ENCODE results near the gene ABCA8.

ABCA8 gene

GRCh38 chr17:68987966-68988365 is 32.8 kb upstream of the ABCA8 start:
- H3K27me3 ChIP-seq (ENCODE audit: low read length), result no peaks in the 10 kb centered on the region
- no peaks in the 10 kb centered on the region for H3F3A ChIP-seq (ENCODE audit: insufficient read depth)
- H3K9me3 ChIP-seq (ENCODE audit: insufficient read depth, low read length), result no peaks in the 10 kb centered on the region

GRCh38 chr17:68981288-68981687 is 26.1 kb upstream of the ABCA8 start:
- Histone ChIP-seq H2AFZ (ENCODE audit: low read depth, low read length, severe bottlenecking) (no peak overlapping the region), H3K79me2 (ENCODE audit: insufficient read depth, low read length) (no peaks in the 10 kb centered on the region), H3F3A (ENCODE audit: insufficient read depth) (no peaks in the 10 kb centered on the region), H3K27me3 (ENCODE audit: low read length) (no peaks in the 10 kb centered on the region), H3K9me2 (replicated peaks; ENCODE audit: insufficient read depth, low read length) (no peaks in the 10 kb centered on the region), H3K36me3 (ENCODE audit: low read length) (no peaks in the 10 kb centered on the region), H3K4me2 (ENCODE audit: low read depth, low read length, poor library complexity, severe bottlenecking) (no peak overlapping the region), H3K4me3 (ENCODE audit: insufficient read depth, low read length, poor library complexity, severe bottlenecking) (no peak overlapping the region), H3K9me3 (ENCODE audit: insufficient read depth, low read length) (no peaks in the 10 kb centered on the region), H4K20me1 (ENCODE audit: low read depth, low read length) (no peaks in the 10 kb centered on the region), H3K27ac (ENCODE audit: low read depth, low read length) (no peak overlapping the region), H3K9ac (ENCODE audit: low read length) (no peak overlapping the region)
- no peak for TF ChIP-seq CTCF (IDR thresholded peaks at IDR 0.05; ENCODE audit: insufficient read depth, low read length, poor library complexity, severe bottlenecking)
- no peak for TF ChIP-seq EZH2phosphoT487 (conservative IDR thresholded peaks at IDR 0.05; ENCODE audit: low read length)

More at GRCh38 chr17:68987966-68988365, 32.8 kb upstream of the ABCA8 start:
- Histone ChIP-seq H3K4me3 (ENCODE audit: insufficient read depth, low read length, poor library complexity, severe bottlenecking) (no peak overlapping the region), H3K9ac (ENCODE audit: low read length) (no peak overlapping the region), H4K20me1 (ENCODE audit: low read depth, low read length) (no peaks in the 10 kb centered on the region), H3K36me3 (ENCODE audit: low read length) (no peaks in the 10 kb centered on the region), H2AFZ (ENCODE audit: low read depth, low read length, severe bottlenecking) (no peak overlapping the region), H3K27ac (ENCODE audit: low read depth, low read length) (no peak overlapping the region), H3K79me2 (ENCODE audit: insufficient read depth, low read length) (no peaks in the 10 kb centered on the region), H3K4me2 (ENCODE audit: low read depth, low read length, poor library complexity, severe bottlenecking) (no peak overlapping the region), H3K9me2 (replicated peaks; ENCODE audit: insufficient read depth, low read length) (no peaks in the 10 kb centered on the region)
- TF ChIP-seq CTCF (IDR thresholded peaks at IDR 0.05; ENCODE audit: insufficient read depth, low read length, poor library complexity, severe bottlenecking), result no peak
- no peak for TF ChIP-seq EZH2phosphoT487 (conservative IDR thresholded peaks at IDR 0.05; ENCODE audit: low read length)

GRCh38 chr17:68973098-68973846 is 18.1 kb upstream of the ABCA8 start:
- Histone ChIP-seq H3K27me3 (ENCODE audit: low read length) (no peaks in the 10 kb centered on the region), H3K27ac (ENCODE audit: low read depth, low read length) (no peak overlapping the region), H3K79me2 (ENCODE audit: insufficient read depth, low read length) (no peaks in the 10 kb centered on the region), H4K20me1 (ENCODE audit: low read depth, low read length) (no peaks in the 10 kb centered on the region), H3F3A (ENCODE audit: insufficient read depth) (no peaks in the 10 kb centered on the region), H3K4me2 (ENCODE audit: low read depth, low read length, poor library complexity, severe bottlenecking) (no peak overlapping the region), H3K9ac (ENCODE audit: low read length) (no peak overlapping the region), H2AFZ (ENCODE audit: low read depth, low read length, severe bottlenecking) (no peak overlapping the region), H3K36me3 (ENCODE audit: low read length) (no peaks in the 10 kb centered on the region), H3K9me3 (ENCODE audit: insufficient read depth, low read length) (no peaks in the 10 kb centered on the region), H3K9me2 (replicated peaks; ENCODE audit: insufficient read depth, low read length) (no peaks in the 10 kb centered on the region), H3K4me3 (ENCODE audit: insufficient read depth, low read length, poor library complexity, severe bottlenecking) (no peak overlapping the region)
- no peak for TF ChIP-seq EZH2phosphoT487 (conservative IDR thresholded peaks at IDR 0.05; ENCODE audit: low read length)
- TF ChIP-seq CTCF (IDR thresholded peaks at IDR 0.05; ENCODE audit: insufficient read depth, low read length, poor library complexity, severe bottlenecking), result no peak

Measured in SU-DHL-6 (cell line).